Measurements from ENCODE around the gene GUCD1. TPM values are rescaled to one million over a fixed set of nuclear protein-coding genes. Genes with fewer than 3 reads are reported as not detected.

Gene GUCD1
- total and polyA plus RNA-seq, 9 of the 15 experiments (the other 6 are each of a cell fraction or from before 2014, with no cell fraction given): 31.5 to 67.8 (median 50.3) TPM

DNA sequence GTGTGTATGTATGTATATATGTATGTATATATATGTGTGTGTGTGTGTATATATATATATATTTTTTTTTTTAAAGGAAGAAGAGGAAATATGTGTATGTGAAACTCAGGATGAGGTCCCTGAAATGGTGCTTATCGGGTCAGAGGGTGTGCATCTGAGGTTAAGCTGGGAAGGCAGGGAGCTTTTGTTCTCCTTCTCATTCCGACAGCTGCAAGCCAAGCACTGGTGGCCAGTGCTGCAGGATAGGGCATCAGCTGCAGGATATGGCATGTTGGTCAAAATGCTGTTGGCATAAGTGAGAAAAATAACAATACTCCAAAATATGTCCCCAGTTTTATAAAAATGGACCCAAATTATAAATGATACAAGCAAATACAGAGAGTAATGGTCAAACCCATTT, 8.3 kb upstream of the GUCD1 start:
- no peak for TF ChIP-seq MLX (CRISPR knock-in tag; conservative IDR thresholded peaks at IDR 0.05)
- no peak for TF ChIP-seq ZNF23 (CRISPR knock-in tag; IDR thresholded peaks at IDR 0.05)
- TF ChIP-seq, protein P1, sequence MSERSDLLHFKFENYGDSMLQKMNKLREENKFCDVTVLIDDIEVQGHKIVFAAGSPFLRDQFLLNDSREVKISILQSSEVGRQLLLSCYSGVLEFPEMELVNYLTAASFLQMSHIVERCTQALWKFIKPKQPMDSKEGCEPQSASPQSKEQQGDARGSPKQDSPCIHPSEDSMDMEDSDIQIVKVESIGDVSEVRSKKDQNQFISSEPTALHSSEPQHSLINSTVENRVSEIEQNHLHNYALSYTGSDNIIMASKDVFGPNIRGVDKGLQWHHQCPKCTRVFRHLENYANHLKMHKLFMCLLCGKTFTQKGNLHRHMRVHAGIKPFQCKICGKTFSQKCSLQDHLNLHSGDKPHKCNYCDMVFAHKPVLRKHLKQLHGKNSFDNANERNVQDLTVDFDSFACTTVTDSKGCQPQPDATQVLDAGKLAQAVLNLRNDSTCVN (CRISPR knock-in tag; IDR thresholded peaks at IDR 0.05): no peak
- no peak for TF ChIP-seq MTF1 (CRISPR knock-in tag; IDR thresholded peaks at IDR 0.05; ENCODE audit: borderline replicate concordance)
- no peak for TF ChIP-seq ZNF311 (CRISPR knock-in tag; IDR thresholded peaks at IDR 0.05)
- TF ChIP-seq ESRRA (IDR thresholded peaks at IDR 0.05; ENCODE audit: borderline replicate concordance, low read depth): no peak
- TF ChIP-seq HBP1 (CRISPR knock-in tag; IDR thresholded peaks at IDR 0.05): no peak
- in situ Hi-C loops (cut with MboI) (no loop called here), intact Hi-C loops (cut with micrococcal nuclease) (no loop called here)
- H3K27me3 ChIP-seq (ENCODE audit: control insufficient read depth in 2 of 2, insufficient read depth in 2 of 2, low read length in 2 of 2): no peaks in the 10 kb centered on the region
- no peak overlapping the region for H3K4me3 ChIP-seq
- ChIA-PET CTCF (ENCODE audit: low intra/inter-chr PET ratio) (no interaction called here), POLR2A (interaction anchor here (0.6 kb wide), 1 partner anchor 8 kb away, joined by 4 read pairs; the partner anchor contains the start of gene GUCD1)
- H3K27ac ChIP-seq (ENCODE audit: extremely low read depth, low read depth, low read length): no peak overlapping the region
- H3K9me3 ChIP-seq (replicated peaks; ENCODE audit: control insufficient read depth, insufficient read depth, low read depth, low read length): no peaks in the 10 kb centered on the region
- H3K9me1 ChIP-seq (ENCODE audit: control insufficient read depth, insufficient read depth, low read length): no peaks in the 10 kb centered on the region
- no peak overlapping the region for H2AFZ ChIP-seq (ENCODE audit: low read depth, low read length)
- H3K79me2 ChIP-seq (ENCODE audit: control insufficient read depth, insufficient read depth, low read length): peaks cover 88% of the 10 kb centered on the region
- peaks cover 21% of the 10 kb centered on the region for H4K20me1 ChIP-seq (replicated peaks; ENCODE audit: control insufficient read depth, insufficient read depth, low read length)
- DNase-seq (ENCODE audit: extremely low read depth in 1 of 4, low spot score in 3 of 4): no peak
- H3K4me1 ChIP-seq (replicated peaks in 1 of 2; ENCODE audit: control insufficient read depth in 2 of 2, insufficient read depth in 2 of 2, low read length in 2 of 2): peaks cover 0 to 4% of the 10 kb centered on the region in 2 experiments; a peak in 3 of 5 replicates
- no peak overlapping the region; a peak in 1 of 4 replicates for H3K9ac ChIP-seq (ENCODE audit: insufficient read depth in 1 of 2, low read depth in 2 of 2, low read length in 2 of 2)
- no peak for FAIRE-seq
- peaks cover 83% of the 10 kb centered on the region for H3K36me3 ChIP-seq (ENCODE audit: control insufficient read depth, insufficient read depth, low read length)
- WGBS (ENCODE audit: insufficient coverage, low coverage, missing lambda C conversion rate): 85% methylated on average over 2 of the region's 2 CpGs
- BruUV-seq (replicated peaks): no TSS peak
- ATAC-seq: no peak
- H3K4me2 ChIP-seq (ENCODE audit: insufficient read depth, low read length): no peak overlapping the region
